ENCODE results near the gene PCDHGA1.
"Not testable (repeated sequence)": the region's sequence is repeated elsewhere in the genome, so short reads cannot be mapped to it uniquely, and the experiment has no call there.

Gene PCDHGA1

GRCh38 chr5:141349917-141350619 lies 19.8 kb downstream of the PCDHGA1 start, which contains the start of gene PCDHGB1:
PCDHGB1 (plus strand) TSS chr5:141350099; CDS start chr5:141350261, 162 bp downstream.
- peak; percentile 50 for DNase-seq

GRCh38 chr5:141351591-141351990 lies 21.3 kb downstream of the PCDHGA1 start:
- DNase-seq, result no peak

- DNase-seq, result no peak
These were observed 24.7 kb downstream of the PCDHGA1 start, which contains the start of gene PCDHGA4 for GRCh38 chr5:141354900-141355469. PCDHGA4 (plus strand) TSS chr5:141355021; CDS start chr5:141355108, 87 bp downstream.

GRCh38 chr5:141355641-141356040 lies 25.3 kb downstream of the PCDHGA1 start:
- no peak for DNase-seq

- no peak for DNase-seq
These were observed 25.8 kb downstream of the PCDHGA1 start for GRCh38 chr5:141356133-141356532.

- no peak for DNase-seq
These were observed 26.6 kb downstream of the PCDHGA1 start for GRCh38 chr5:141356950-141357349.

GRCh38 chr5:141359790-141360426 lies 29.6 kb downstream of the PCDHGA1 start, which contains the start of gene PCDHGB2:
PCDHGB2 (plus strand) TSS chr5:141359994; CDS start chr5:141360136, 142 bp downstream.
- peak; percentile 38 for DNase-seq

GRCh38 chr5:141360685-141361084 lies 30.4 kb downstream of the PCDHGA1 start:
- no peak for DNase-seq

- no peak for DNase-seq
These were observed 32.4 kb downstream of the PCDHGA1 start for GRCh38 chr5:141362719-141363118.

GRCh38 chr5:141363952-141364660 lies 33.8 kb downstream of the PCDHGA1 start, which contains the start of gene PCDHGA5:
PCDHGA5 (plus strand) TSS chr5:141364162; CDS start chr5:141364331, 169 bp downstream.
- DNase-seq, result no peak

GRCh38 chr5:141366016-141366896 lies 35.9 kb downstream of the PCDHGA1 start:
- DNase-seq, result no peak

- no peak for DNase-seq
These were observed 39.9 kb downstream of the PCDHGA1 start, which contains the start of gene PCDHGB3 for GRCh38 chr5:141369994-141370848. PCDHGB3 (plus strand) TSS chr5:141370242; CDS start chr5:141370395, 153 bp downstream.

- DNase-seq, result no peak
These were observed 41.5 kb downstream of the PCDHGA1 start for GRCh38 chr5:141371572-141372475.

GRCh38 chr5:141373673-141374317 lies 43.5 kb downstream of the PCDHGA1 start, which contains the start of gene PCDHGA6:
PCDHGA6 (plus strand) TSS chr5:141373891; CDS start chr5:141374084, 193 bp downstream.
- no peak for DNase-seq

- no peak for DNase-seq
These were observed 44.3 kb downstream of the PCDHGA1 start for GRCh38 chr5:141374627-141375026.

- not testable (repeated sequence) for DNase-seq
These were observed 45.3 kb downstream of the PCDHGA1 start for GRCh38 chr5:141375444-141376155.

- no peak for DNase-seq
These were observed 52.4 kb downstream of the PCDHGA1 start, which contains the start of gene PCDHGA7 for GRCh38 chr5:141382469-141383294. PCDHGA7 (plus strand) TSS chr5:141382742; CDS start chr5:141382900, 158 bp downstream.

Measured in COR-L47 (cell line).